Measurements from ENCODE around the gene YRDC. TPM values are rescaled to one million over a fixed set of nuclear protein-coding genes. Genes with fewer than 3 reads are reported as not detected.

YRDC gene
- total RNA-seq, 1 experiment from 2014 or later = 24.6 TPM

GRCh38 chr1:37764414-37764825 lies 43.6 kb downstream of the YRDC start (continued):
- peak; percentile 98 for TF ChIP-seq E2F4 (CRISPR knock-in tag; IDR thresholded peaks at IDR 0.05; ENCODE audit: borderline replicate concordance, low read depth)
- TF ChIP-seq TP53 (CRISPR knock-in tag; IDR thresholded peaks at IDR 0.05) = peak; percentile 99
- peak; percentile 83; the same call in 1 of the 2 replicates for TF ChIP-seq STAT6 (CRISPR knock-in tag; conservative IDR thresholded peaks at IDR 0.05; ENCODE audit: low read depth)
- peak; percentile 93 for TF ChIP-seq USF1 (CRISPR knock-in tag; IDR thresholded peaks at IDR 0.05)
- peak; percentile 100 for TF ChIP-seq FOXP4 (CRISPR knock-in tag; IDR thresholded peaks at IDR 0.05)
- peak; percentile 97 for TF ChIP-seq MYBL2 (CRISPR knock-in tag; IDR thresholded peaks at IDR 0.05)
- TF ChIP-seq HMGA2 (CRISPR knock-in tag; IDR thresholded peaks at IDR 0.05) = no peak

- CTCF ChIA-PET = interaction anchor here (1.4 to 3.7 kb wide), 5 partner anchors 9 to 96 kb away, joined by 6 to 40 read pairs (median 14); partner anchors contain the start of genes CDCA8 and MTF1
Observed at GRCh38 chr1:37763791-37764413, 44.1 kb downstream of the YRDC start.

More at GRCh38 chr1:37763791-37764413, 44.1 kb downstream of the YRDC start:
- no peaks in the 10 kb centered on the region for H3K36me3 Mint-ChIP-seq
- ATAC-seq (no peak), DNase-seq (ENCODE audit: low spot score) (no peak)
- H3K4me1 Mint-ChIP-seq = peaks cover 26% of the 10 kb centered on the region
- TF ChIP-seq USF2 (CRISPR knock-in tag; IDR thresholded peaks at IDR 0.05) (no peak), CDX4 (CRISPR knock-in tag; IDR thresholded peaks at IDR 0.05; ENCODE audit: borderline replicate concordance) (no peak), ATF3 (CRISPR knock-in tag; conservative IDR thresholded peaks at IDR 0.05) (no peak), GTF2I (CRISPR knock-in tag; conservative IDR thresholded peaks at IDR 0.05) (no peak), ETV6 (CRISPR knock-in tag; IDR thresholded peaks at IDR 0.05) (no peak), SOX15 (CRISPR knock-in tag; IDR thresholded peaks at IDR 0.05) (no peak), OVOL2 (CRISPR knock-in tag; IDR thresholded peaks at IDR 0.05; ENCODE audit: borderline replicate concordance) (no peak), NFE2L1 (CRISPR knock-in tag; IDR thresholded peaks at IDR 0.05) (no peak), ZBTB21 (CRISPR knock-in tag; IDR thresholded peaks at IDR 0.05; ENCODE audit: borderline replicate concordance) (no peak)
- H3K27me3 Mint-ChIP-seq (ENCODE audit: low read depth) = peaks cover 79% of the 10 kb centered on the region
- no peaks in the 10 kb centered on the region for H3K9me3 Mint-ChIP-seq
- peak overlapping the region; percentile 78; the same call in 1 of the 2 replicates for H3K4me3 Mint-ChIP-seq
- POLR2A ChIA-PET = interaction anchor here (1.2 to 1.3 kb wide), 2 partner anchors 9 to 73 kb away, joined by 3 to 6 read pairs; a partner anchor contains a TSS
- no peak overlapping the region for H3K27ac Mint-ChIP-seq
